Measurements from ENCODE around the gene USH1C.

Gene USH1C

GRCh38 chr11:17498475-17498874 lies 45.7 kb downstream of the USH1C start:
- Histone ChIP-seq H3K9ac (ENCODE audit: low read length) (no peak overlapping the region), H4K20me1 (ENCODE audit: insufficient read depth, low read length) (no peaks in the 10 kb centered on the region), H3K36me3 (replicated peaks; ENCODE audit: insufficient read depth, low read length) (no peaks in the 10 kb centered on the region), H3K27me3 (replicated peaks; ENCODE audit: insufficient read depth, low read length) (peaks cover 18% of the 10 kb centered on the region), H3K9me2 (replicated peaks; ENCODE audit: insufficient read depth, low read length) (no peaks in the 10 kb centered on the region), H3K9me3 (replicated peaks; ENCODE audit: insufficient read depth, low read length) (no peaks in the 10 kb centered on the region), H3F3A (ENCODE audit: insufficient read depth, low read length) (no peaks in the 10 kb centered on the region), H3K79me2 (ENCODE audit: low read length) (no peaks in the 10 kb centered on the region), H2AFZ (ENCODE audit: low read length) (no peak overlapping the region), H3K4me3 (ENCODE audit: low read length) (no peak overlapping the region), H3K4me2 (ENCODE audit: low read depth, low read length) (no peak overlapping the region), H3K27ac (ENCODE audit: low read length) (no peak overlapping the region), H3K4me1 (ENCODE audit: low read length) (no peaks in the 10 kb centered on the region)
- no peak for TF ChIP-seq EZH2 (optimal IDR thresholded peaks at IDR 0.05; ENCODE audit: low read depth, low read length)
- TF ChIP-seq EZH2phosphoT487 (IDR thresholded peaks at IDR 0.05; ENCODE audit: low read length): no peak
- TF ChIP-seq, protein P1, sequence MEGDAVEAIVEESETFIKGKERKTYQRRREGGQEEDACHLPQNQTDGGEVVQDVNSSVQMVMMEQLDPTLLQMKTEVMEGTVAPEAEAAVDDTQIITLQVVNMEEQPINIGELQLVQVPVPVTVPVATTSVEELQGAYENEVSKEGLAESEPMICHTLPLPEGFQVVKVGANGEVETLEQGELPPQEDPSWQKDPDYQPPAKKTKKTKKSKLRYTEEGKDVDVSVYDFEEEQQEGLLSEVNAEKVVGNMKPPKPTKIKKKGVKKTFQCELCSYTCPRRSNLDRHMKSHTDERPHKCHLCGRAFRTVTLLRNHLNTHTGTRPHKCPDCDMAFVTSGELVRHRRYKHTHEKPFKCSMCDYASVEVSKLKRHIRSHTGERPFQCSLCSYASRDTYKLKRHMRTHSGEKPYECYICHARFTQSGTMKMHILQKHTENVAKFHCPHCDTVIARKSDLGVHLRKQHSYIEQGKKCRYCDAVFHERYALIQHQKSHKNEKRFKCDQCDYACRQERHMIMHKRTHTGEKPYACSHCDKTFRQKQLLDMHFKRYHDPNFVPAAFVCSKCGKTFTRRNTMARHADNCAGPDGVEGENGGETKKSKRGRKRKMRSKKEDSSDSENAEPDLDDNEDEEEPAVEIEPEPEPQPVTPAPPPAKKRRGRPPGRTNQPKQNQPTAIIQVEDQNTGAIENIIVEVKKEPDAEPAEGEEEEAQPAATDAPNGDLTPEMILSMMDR (IDR thresholded peaks at IDR 0.05; ENCODE audit: low read length): no peak
- no peak for DNase-seq

- no peaks in the 10 kb centered on the region for H4K20me1 ChIP-seq (ENCODE audit: insufficient read depth, low read length)
- no peaks in the 10 kb centered on the region for H3K4me1 ChIP-seq (ENCODE audit: low read length)
- peaks cover 18% of the 10 kb centered on the region for H3K27me3 ChIP-seq (replicated peaks; ENCODE audit: insufficient read depth, low read length)
- DNase-seq: peak; percentile 14
- no peak overlapping the region for H3K4me3 ChIP-seq (ENCODE audit: low read length)
- no peak overlapping the region for H3K9ac ChIP-seq (ENCODE audit: low read length)
- no peaks in the 10 kb centered on the region for H3F3A ChIP-seq (ENCODE audit: insufficient read depth, low read length)
- no peaks in the 10 kb centered on the region for H3K9me2 ChIP-seq (replicated peaks; ENCODE audit: insufficient read depth, low read length)
- H3K36me3 ChIP-seq (replicated peaks; ENCODE audit: insufficient read depth, low read length): no peaks in the 10 kb centered on the region
- H3K27ac ChIP-seq (ENCODE audit: low read length): no peak overlapping the region
- H3K79me2 ChIP-seq (ENCODE audit: low read length): no peaks in the 10 kb centered on the region
- TF ChIP-seq EZH2phosphoT487 (IDR thresholded peaks at IDR 0.05; ENCODE audit: low read length): no peak
- TF ChIP-seq, protein P1 (IDR thresholded peaks at IDR 0.05; ENCODE audit: low read length): no peak
- TF ChIP-seq EZH2 (optimal IDR thresholded peaks at IDR 0.05; ENCODE audit: low read depth, low read length): no peak
- H3K9me3 ChIP-seq (replicated peaks; ENCODE audit: insufficient read depth, low read length): no peaks in the 10 kb centered on the region
- H3K4me2 ChIP-seq (ENCODE audit: low read depth, low read length): no peak overlapping the region
- H2AFZ ChIP-seq (ENCODE audit: low read length): no peak overlapping the region
These were observed 46.2 kb downstream of the USH1C start for GRCh38 chr11:17498058-17498457.

DNA sequence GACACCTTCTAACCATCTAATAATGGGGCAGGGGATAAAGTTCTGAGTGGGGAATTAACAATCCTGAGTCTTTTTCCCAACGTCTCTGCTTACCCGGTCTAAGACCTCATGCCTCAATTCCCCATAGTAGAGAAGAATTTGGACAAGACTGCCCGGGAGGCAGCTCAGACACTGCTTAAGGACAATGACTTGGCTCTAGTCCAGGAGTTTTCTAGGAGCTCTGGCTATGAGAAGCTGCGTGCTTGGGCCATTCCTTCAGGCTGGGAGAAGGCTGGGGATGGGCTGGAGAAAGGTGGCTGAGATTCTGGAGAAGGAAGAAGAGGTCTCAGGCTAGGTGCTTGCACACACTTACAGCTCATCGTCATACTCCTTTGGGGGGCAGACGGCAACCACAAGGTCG lies 47.8 kb downstream of the USH1C start:
- no peaks in the 10 kb centered on the region for H3K36me3 ChIP-seq (replicated peaks; ENCODE audit: insufficient read depth, low read length)
- TF ChIP-seq EZH2 (optimal IDR thresholded peaks at IDR 0.05; ENCODE audit: low read depth, low read length) (no peak), EZH2phosphoT487 (IDR thresholded peaks at IDR 0.05; ENCODE audit: low read length) (no peak)
- TF ChIP-seq, protein P1 (IDR thresholded peaks at IDR 0.05; ENCODE audit: low read length): no peak
- no peak overlapping the region for H3K27ac ChIP-seq (ENCODE audit: low read length)
- no peaks in the 10 kb centered on the region for H4K20me1 ChIP-seq (ENCODE audit: insufficient read depth, low read length)
- H3K4me1 ChIP-seq (ENCODE audit: low read length): no peaks in the 10 kb centered on the region
- DNase-seq: no peak
- H3K4me3 ChIP-seq (ENCODE audit: low read length): no peak overlapping the region
- H2AFZ ChIP-seq (ENCODE audit: low read length): no peak overlapping the region
- no peak overlapping the region for H3K4me2 ChIP-seq (ENCODE audit: low read depth, low read length)
- H3K9me2 ChIP-seq (replicated peaks; ENCODE audit: insufficient read depth, low read length): no peaks in the 10 kb centered on the region
- no peaks in the 10 kb centered on the region for H3F3A ChIP-seq (ENCODE audit: insufficient read depth, low read length)
- H3K79me2 ChIP-seq (ENCODE audit: low read length): no peaks in the 10 kb centered on the region
- H3K9ac ChIP-seq (ENCODE audit: low read length): no peak overlapping the region
- no peaks in the 10 kb centered on the region for H3K9me3 ChIP-seq (replicated peaks; ENCODE audit: insufficient read depth, low read length)
- H3K27me3 ChIP-seq (replicated peaks; ENCODE audit: insufficient read depth, low read length): peaks cover 14% of the 10 kb centered on the region

Measured in MM.1S (cell line).